Tibial artery (tissue), 4 donors: Measurements from ENCODE around the gene CFAP119.

Source experiments
- DNase-seq, 2 donors: peaks; one replicate each; pipeline ENCODE4 v3.0.0-alpha.2; 2019
- H3K27ac ChIP-seq, 2 donors: fragments of 200-600 bp; sonication (generic) in 1 of 2; 1 replicate in 1 of 2; 2 replicates in 1 of 2; pipeline ENCODE4 v1.5.1; 2018 to 2019; ENCODE audit warnings: mild to moderate bottlenecking in 1 of 2
- H3K27me3 ChIP-seq, 2 donors: fragments of 200-600 bp; sonication (generic) in 1 of 2; one replicate each; pipeline versions ENCODE4 v1.5.1 to v1.6.0; 2016 to 2019
- H3K36me3 ChIP-seq, 3 donors: fragments of 200-600 bp; sonication (generic) in 2 of 3; one replicate each; pipeline ENCODE4 v1.5.1; 2016 to 2019; ENCODE audit warnings: mild to moderate bottlenecking in 2 of 3
- H3K4me1 ChIP-seq, 4 donors: fragments of 200-600 bp; sonication (generic) in 2 of 4; 1 replicate in 3 of 4; 2 replicates in 1 of 4; pipeline ENCODE4 v1.5.1; 2016 to 2019
- H3K4me3 ChIP-seq, 2 donors: fragments of 200-600 bp; sonication (generic) in 1 of 2; 1 replicate in 1 of 2; 2 replicates in 1 of 2; pipeline ENCODE4 v1.5.1; 2018 to 2019; ENCODE audit warnings: mild to moderate bottlenecking in 2 of 2
- H3K9me3 ChIP-seq, 3 donors: fragments of 200-600 bp; sonication (generic) in 1 of 3; one replicate each; pipeline ENCODE4 v1.5.1; 2016 to 2019
- intact Hi-C: fragments of 100-400 bp; cut with DNase I; formaldehyde crosslinking; loops from one replicate; pipeline ENCODE4 v1.15.0; 2023; ENCODE audit warnings: low total_unique reads
- TF ChIP-seq, protein P1 (sequence below), 2 experiments: fragments of 200-600 bp in 1 of 2; fragments of 450-650 bp in 1 of 2; IDR thresholded peaks; one replicate each; pipeline ENCODE4 v1.5.1; 2017 to 2019; ENCODE audit warnings: antibody characterized with exemption in 2 of 2, mild to moderate bottlenecking in 1 of 2, moderate library complexity in 1 of 2

Gene CFAP119

DNA sequence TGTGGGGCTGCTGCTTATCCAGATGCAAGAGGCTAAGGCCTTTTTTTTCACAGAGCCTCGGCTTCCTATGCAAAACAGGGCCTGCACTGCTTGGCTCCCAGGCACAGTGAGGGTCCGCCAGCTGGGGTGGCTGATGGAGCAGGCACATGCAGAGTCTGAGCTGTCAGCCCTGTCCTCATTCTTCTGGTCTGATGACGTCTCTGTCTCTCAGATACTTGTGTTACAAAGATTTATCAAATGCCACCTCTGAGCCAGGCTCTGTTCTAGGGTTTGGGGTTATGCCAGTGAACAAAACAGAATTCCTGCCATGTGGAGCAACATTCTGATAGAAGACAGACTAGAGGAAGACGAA is 5.0 kb upstream of the CFAP119 start:
- DNase-seq, result no peak
- Histone ChIP-seq H3K9me3 (no peaks in the 10 kb centered on the region), H3K27ac (no peak overlapping the region), H3K36me3 (peaks cover 80 to 87% (median 86%) of the 10 kb centered on the region in 3 donors), H3K4me1 (peaks cover 0 to 26% (median 18%) of the 10 kb centered on the region in 4 donors), H3K27me3 (no peaks in the 10 kb centered on the region), H3K4me3 (no peak overlapping the region)
- TF ChIP-seq, protein P1, sequence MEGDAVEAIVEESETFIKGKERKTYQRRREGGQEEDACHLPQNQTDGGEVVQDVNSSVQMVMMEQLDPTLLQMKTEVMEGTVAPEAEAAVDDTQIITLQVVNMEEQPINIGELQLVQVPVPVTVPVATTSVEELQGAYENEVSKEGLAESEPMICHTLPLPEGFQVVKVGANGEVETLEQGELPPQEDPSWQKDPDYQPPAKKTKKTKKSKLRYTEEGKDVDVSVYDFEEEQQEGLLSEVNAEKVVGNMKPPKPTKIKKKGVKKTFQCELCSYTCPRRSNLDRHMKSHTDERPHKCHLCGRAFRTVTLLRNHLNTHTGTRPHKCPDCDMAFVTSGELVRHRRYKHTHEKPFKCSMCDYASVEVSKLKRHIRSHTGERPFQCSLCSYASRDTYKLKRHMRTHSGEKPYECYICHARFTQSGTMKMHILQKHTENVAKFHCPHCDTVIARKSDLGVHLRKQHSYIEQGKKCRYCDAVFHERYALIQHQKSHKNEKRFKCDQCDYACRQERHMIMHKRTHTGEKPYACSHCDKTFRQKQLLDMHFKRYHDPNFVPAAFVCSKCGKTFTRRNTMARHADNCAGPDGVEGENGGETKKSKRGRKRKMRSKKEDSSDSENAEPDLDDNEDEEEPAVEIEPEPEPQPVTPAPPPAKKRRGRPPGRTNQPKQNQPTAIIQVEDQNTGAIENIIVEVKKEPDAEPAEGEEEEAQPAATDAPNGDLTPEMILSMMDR (IDR thresholded peaks at IDR 0.05), result no peak
- intact Hi-C loops, result no loop called here

DNA sequence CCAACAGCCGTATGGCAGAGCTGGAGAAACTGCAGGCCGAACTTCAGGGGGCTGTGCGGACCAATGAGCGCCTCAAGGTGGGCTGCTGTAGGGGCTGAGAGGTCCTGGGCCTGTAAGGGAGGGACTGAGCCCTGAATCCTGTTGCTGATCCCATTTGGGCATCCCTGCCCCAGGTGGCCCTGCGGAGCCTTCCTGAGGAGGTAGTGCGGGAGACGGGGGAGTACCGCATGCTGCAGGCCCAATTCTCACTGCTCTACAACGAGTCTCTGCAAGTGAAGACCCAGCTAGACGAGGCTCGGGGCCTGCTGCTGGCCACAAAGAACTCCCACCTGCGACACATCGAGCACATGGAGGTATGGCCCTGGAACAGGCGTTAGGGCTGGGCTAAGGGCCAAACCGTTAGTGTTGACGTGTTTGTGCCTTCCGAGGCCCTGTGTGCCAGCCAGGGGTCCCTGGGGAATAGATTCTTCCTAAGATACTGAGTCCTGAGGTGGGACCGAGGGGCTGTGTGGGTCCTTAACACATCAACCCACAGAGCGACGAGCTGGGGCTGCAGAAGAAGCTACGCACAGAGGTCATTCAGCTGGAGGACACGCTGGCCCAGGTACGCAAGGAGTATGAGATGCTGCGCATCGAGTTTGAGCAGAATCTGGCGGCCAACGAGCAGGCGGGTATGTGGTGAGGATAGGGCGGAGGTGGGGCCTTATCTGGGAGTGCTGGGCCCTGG is 4.5 kb upstream of the CFAP119 start:
- TF ChIP-seq, protein P1 (IDR thresholded peaks at IDR 0.05), result no peak
- no peak overlapping the region for H3K4me3 ChIP-seq
- DNase-seq, result no peak
- H3K27me3 ChIP-seq, result no peaks in the 10 kb centered on the region
- peaks cover 75 to 82% (median 80%) of the 10 kb centered on the region in 3 donors for H3K36me3 ChIP-seq
- intact Hi-C loops, result no loop called here
- no peaks in the 10 kb centered on the region for H3K9me3 ChIP-seq
- H3K27ac ChIP-seq, result no peak overlapping the region
- H3K4me1 ChIP-seq, result peaks cover 0 to 26% (median 20%) of the 10 kb centered on the region in 4 donors

DNA sequence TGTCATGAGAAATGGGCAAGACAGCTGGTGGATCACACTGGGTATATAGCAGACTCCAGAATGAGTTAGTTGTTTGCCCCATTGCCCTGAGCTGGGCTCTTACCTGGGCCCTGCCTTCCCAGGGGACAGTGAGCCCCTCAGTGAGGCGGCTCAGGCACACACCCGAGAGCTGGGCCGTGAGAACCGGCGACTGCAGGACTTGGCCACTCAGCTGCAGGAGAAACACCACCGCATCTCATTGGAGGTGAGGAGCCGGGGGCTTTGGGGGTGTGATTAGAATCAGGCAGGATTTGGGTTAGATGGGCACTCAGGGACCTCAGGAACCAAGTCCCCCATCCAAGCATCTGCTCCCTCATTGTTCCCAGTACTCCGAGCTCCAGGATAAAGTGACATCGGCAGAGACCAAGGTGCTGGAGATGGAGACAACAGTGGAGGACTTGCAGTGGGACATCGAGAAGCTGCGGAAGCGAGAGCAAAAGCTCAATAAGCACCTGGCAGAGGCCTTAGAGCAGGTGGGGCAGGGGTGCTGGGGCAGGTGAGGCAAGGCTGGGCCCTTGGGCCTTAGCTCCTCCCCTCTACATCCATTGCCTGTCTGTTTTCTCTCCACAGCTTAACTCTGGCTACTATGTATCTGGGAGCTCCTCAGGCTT is 3.1 kb upstream of the CFAP119 start:
- DNase-seq, result no peak
- TF ChIP-seq, protein P1 (IDR thresholded peaks at IDR 0.05), result no peak
- H3K9me3 ChIP-seq, result no peaks in the 10 kb centered on the region
- peaks cover 5 to 37% (median 26%) of the 10 kb centered on the region in 4 donors for H3K4me1 ChIP-seq
- H3K27ac ChIP-seq, result no peak overlapping the region
- H3K4me3 ChIP-seq, result no peak overlapping the region
- H3K36me3 ChIP-seq, result peaks cover 62 to 70% (median 66%) of the 10 kb centered on the region in 3 donors
- intact Hi-C loops, result no loop called here
- H3K27me3 ChIP-seq, result no peaks in the 10 kb centered on the region

DNA sequence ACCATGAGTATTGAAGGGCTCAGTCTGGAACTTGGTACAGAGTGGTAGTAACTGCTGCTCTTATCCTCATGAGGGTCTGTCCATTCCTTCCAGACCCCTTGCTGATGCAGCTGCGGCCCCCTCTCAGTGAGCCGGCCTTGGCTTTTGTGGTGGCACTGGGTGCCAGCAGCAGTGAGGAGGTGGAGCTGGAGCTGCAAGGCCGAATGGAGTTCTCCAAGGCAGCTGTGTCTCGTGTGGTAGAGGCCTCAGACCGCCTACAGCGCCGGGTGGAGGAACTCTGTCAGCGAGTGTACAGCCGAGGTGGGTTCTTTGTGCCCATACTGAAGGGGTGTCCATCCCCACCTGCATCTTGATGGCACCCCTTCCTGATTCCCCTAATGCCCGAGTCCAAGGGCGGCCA is 2.2 kb upstream of the CFAP119 start:
- intact Hi-C loops, result no loop called here
- Histone ChIP-seq H3K4me3 (no peak overlapping the region), H3K9me3 (no peaks in the 10 kb centered on the region), H3K27me3 (no peaks in the 10 kb centered on the region), H3K36me3 (peaks cover 53 to 70% (median 57%) of the 10 kb centered on the region in 3 donors), H3K4me1 (peaks cover 5 to 37% (median 26%) of the 10 kb centered on the region in 4 donors), H3K27ac (no peak overlapping the region)
- TF ChIP-seq, protein P1 (IDR thresholded peaks at IDR 0.05), result no peak
- DNase-seq, result no peak

DNA sequence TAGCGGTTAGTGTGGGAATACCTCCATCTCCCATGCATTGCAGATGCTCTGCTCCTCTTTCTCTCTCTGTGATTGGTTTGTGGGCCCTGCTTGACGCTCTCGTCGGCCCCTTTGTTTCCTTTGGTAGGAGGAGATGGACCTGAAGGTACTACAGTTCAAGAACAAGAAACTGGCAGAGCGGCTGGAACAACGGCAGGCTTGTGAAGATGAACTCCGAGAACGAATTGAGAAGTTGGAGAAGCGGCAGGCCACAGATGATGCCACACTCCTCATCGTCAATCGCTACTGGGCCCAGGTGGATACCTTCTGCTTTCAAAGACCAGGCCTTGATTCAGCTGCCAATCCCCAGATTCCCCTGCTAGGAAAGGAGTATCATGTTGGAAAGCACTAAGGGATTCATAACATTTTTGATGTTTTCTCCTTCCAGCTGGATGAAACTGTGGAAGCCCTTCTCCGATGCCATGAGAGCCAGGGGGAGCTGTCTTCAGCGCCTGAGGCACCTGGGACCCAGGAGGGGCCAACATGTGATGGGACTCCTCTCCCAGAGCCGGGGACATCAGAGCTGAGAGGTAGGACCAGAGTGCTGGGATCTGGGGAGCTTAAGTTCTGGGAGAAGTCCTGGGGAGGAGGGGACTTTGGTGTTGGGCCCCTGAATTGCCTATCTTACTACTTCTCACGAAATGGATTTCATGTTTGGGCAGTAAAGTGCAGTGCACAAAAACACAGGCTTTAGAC is 1.3 kb upstream of the CFAP119 start:
- TF ChIP-seq, protein P1 (IDR thresholded peaks at IDR 0.05), result no peak
- H3K36me3 ChIP-seq, result peaks cover 44 to 70% (median 48%) of the 10 kb centered on the region in 3 donors
- peak overlapping the region; percentile 90 to 92 for H3K27ac ChIP-seq
- H3K4me3 ChIP-seq, result peak overlapping the region; percentile 73 to 79
- H3K9me3 ChIP-seq, result no peaks in the 10 kb centered on the region
- peaks cover 5 to 37% (median 26%) of the 10 kb centered on the region in 4 donors for H3K4me1 ChIP-seq
- DNase-seq, result no peak
- no peaks in the 10 kb centered on the region for H3K27me3 ChIP-seq
- intact Hi-C loops, result no loop called here
